DMS 273 (cell line): ENCODE data around the gene RBM6.
"Not testable (repeated sequence)": the region's sequence is repeated elsewhere in the genome, so short reads cannot be mapped to it uniquely, and the experiment has no call there.

Experiments used
- DNase-seq: peaks from one replicate; lab custom pipeline; 2025; ENCODE audit not compliant: unreplicated experiment; lab: John Stamatoyannopoulos, UW

The RBM6 gene

GRCh38 chr3:50084951-50085350 is 145.0 kb downstream of the RBM6 start:
- DNase-seq = not testable (repeated sequence)

GRCh38 chr3:50088725-50089608 is 149.0 kb downstream of the RBM6 start, which contains the start of gene RBM5:
TSS of gene RBM5 (plus strand) at chr3:50088919. CDS start at chr3:50090435, 1,516 bp downstream.
- DNase-seq = peak; percentile 94

- peak; percentile 58 for DNase-seq
Measured at GRCh38 chr3:50089609-50089945, 149.6 kb downstream of the RBM6 start.

- no peak for DNase-seq
Measured at GRCh38 chr3:50090984-50091383, 151.0 kb downstream of the RBM6 start.

GRCh38 chr3:50095352-50095998 is 155.5 kb downstream of the RBM6 start:
- DNase-seq = no peak

GRCh38 chr3:50100386-50100785 is 160.4 kb downstream of the RBM6 start:
- no peak for DNase-seq

GRCh38 chr3:50100956-50101845 is 161.3 kb downstream of the RBM6 start:
- no peak for DNase-seq

GRCh38 chr3:50102558-50102957 is 162.6 kb downstream of the RBM6 start:
- DNase-seq = no peak

GRCh38 chr3:50111757-50112156 is 171.8 kb downstream of the RBM6 start:
- DNase-seq = no peak

- DNase-seq = peak; percentile 42
Measured at GRCh38 chr3:50112462-50112861, 172.5 kb downstream of the RBM6 start.

GRCh38 chr3:50117120-50117519 is 177.2 kb downstream of the RBM6 start:
- DNase-seq = no peak

- no peak for DNase-seq
Measured at GRCh38 chr3:50118237-50118636, 178.3 kb downstream of the RBM6 start.

GRCh38 chr3:50119786-50120185 is 179.8 kb downstream of the RBM6 start:
- DNase-seq = no peak

- DNase-seq = no peak
Measured at GRCh38 chr3:50120364-50121071, 180.6 kb downstream of the RBM6 start.

- DNase-seq = peak; percentile 87
Measured at GRCh38 chr3:50121072-50122032, 181.4 kb downstream of the RBM6 start.

- no peak for DNase-seq
Measured at GRCh38 chr3:50122071-50122470, 182.1 kb downstream of the RBM6 start.

GRCh38 chr3:50122661-50123391 is 182.9 kb downstream of the RBM6 start:
- no peak for DNase-seq

GRCh38 chr3:50123394-50124051 is 183.6 kb downstream of the RBM6 start:
- no peak for DNase-seq
